ENCODE data around the gene COX20. TPM values are rescaled to one million over a fixed set of nuclear protein-coding genes. Genes with fewer than 3 reads are reported as not detected.
"Not testable (repeated sequence)": the region's sequence is repeated elsewhere in the genome, so short reads cannot be mapped to it uniquely, and the experiment has no call there.

COX20 gene, protein sequence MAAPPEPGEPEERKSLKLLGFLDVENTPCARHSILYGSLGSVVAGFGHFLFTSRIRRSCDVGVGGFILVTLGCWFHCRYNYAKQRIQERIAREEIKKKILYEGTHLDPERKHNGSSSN
- 89.2 and 101 TPM in 2 replicates for total RNA-seq (2014; rRNA removed; shearing (Covaris generic))
- polyA plus RNA-seq (2014; cell fraction: nucleus; rRNA removed): 37.8 and 60.6 TPM in 2 replicates

DNA sequence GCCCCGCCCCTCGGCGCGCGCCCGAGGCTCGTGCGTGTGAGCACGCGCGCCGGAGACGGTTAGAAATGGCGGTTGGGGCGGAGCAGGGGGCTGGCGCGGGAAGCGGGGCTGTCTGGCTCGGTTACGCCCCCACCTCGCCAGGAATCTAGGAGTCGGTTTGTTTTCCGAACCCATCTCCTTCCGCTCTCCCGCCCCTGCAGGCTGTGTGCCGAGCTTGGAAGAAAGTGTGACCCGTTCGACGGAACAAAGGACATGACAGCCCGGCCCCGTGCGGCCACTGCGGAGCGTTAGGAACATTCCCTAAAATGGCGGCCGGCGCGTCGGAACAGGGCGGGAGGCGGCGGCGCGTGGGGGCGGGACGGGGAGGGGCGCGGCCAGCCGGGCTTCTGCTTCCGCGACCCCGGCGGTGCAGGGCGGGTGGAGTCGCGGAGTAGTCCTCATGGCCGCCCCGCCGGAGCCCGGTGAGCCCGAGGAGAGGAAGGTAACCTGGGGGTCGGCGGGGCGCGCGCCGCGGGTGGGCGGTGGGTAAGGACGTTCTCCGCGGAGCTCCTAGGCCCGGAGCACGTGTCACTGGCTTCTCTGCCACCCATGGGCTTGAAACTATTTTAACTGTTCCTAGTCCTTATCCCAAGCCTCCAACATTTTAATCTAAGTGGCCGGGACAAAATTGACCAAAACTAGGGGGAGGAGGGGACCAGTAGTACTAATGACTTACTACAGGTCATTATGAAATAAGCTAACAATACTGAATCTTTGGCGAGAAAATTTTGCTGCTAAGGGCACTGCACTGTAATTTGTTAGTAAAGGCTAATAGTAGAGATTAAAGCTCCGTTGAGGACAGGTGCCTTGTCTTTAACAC, at the start of gene COX20:
COX20 (plus strand) TSS at position 383 of the 859 bp plus-strand sequence; CDS start at position 440, 57 bp downstream.
- peak; percentile 94 for DNase-seq (ENCODE audit: extremely low read depth, low read depth)

DNA sequence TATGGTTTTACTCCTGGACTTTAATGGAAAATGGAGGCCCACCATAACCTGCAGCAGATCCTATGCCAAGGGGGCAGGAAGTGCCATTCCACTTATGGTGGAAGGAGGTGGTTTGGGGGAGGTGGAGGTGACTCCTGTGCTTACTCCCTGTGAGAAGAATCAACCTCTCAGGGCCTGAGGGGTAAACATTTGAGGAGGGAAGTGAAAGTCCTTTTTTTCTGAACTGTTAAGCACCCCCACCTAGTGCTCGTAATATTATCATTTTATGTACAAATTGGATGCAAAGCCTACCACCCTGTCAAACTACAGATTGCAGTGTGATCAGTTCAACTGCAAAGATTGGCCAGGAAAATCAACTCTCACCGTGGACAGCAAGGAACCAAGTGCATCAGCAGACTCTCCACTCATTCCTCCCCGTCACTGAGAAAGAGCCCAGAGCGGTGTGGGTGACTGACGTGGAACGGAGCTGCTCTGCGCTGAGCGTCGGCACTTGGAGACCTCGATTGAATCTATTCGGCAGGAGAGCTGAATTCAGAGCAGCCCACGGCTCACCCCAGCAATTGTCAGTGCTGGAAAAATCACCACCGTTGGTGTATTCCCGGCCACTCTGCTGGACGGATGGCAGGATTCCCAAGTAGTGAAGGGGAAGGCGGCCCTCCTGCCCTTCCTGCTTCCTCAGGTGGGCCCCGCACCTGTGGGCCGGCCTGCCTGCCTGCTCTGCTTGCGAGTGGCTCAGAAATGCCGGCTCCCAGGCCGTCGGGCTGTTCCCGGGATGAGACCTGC, 46.8 kb upstream of the COX20 start:
- no peak for DNase-seq (ENCODE audit: extremely low read depth, low read depth)

DNA sequence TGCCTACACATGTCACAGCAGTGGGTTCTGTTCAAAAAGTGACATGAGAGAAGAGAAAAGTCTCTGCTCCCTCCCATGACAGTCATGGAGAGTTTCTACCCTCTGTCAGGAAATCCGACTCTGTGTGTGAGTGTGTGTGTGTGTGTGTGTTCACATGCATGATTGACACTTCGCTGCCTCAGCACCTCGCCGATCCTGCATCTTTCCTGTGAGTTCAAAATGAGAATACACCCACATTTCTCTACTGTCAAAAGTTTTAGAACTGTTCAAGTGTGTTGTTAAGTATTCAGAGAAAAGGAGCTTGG, 46.2 kb upstream of the COX20 start:
- no peak for DNase-seq (ENCODE audit: extremely low read depth, low read depth)

DNA sequence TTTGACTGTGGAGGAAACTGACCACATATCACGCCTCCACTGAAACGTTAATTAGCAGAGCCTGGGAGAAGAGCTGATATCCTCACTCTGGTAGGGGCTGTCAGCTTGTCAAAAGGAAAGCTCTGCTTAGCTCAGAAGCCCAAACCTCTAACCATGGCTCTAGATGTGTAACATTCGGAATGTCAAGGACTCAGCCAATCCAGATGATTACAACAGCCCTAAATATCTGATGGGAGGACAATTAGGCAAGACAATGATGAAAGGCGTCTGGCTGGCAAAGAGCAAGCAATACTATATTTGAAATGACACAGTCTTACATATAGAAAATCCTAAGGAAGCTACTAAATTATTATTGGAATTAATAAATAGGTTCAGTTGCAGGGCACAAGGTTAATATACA, 45.7 kb upstream of the COX20 start:
- DNase-seq (ENCODE audit: extremely low read depth, low read depth): no peak

DNA sequence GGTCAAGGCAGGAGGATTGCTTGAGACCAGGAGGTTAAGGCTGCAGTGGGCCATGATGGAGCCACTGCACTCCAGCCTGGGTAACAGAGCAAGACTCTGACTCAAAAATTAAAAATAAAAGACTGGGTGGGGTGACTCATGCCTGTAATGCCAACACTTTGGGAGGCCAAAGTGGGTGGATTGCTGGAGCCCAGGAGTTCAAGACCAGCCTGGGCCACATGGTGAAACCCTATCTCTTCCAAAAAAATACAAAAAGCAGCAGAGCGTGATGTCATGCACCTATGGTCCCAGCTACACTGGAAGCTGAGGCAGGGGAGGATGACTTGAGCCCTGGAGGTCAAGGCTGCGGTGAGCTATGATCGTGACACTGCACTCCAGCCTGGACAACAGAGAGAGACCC, 44.4 kb upstream of the COX20 start:
- no peak for DNase-seq (ENCODE audit: extremely low read depth, low read depth)

DNA sequence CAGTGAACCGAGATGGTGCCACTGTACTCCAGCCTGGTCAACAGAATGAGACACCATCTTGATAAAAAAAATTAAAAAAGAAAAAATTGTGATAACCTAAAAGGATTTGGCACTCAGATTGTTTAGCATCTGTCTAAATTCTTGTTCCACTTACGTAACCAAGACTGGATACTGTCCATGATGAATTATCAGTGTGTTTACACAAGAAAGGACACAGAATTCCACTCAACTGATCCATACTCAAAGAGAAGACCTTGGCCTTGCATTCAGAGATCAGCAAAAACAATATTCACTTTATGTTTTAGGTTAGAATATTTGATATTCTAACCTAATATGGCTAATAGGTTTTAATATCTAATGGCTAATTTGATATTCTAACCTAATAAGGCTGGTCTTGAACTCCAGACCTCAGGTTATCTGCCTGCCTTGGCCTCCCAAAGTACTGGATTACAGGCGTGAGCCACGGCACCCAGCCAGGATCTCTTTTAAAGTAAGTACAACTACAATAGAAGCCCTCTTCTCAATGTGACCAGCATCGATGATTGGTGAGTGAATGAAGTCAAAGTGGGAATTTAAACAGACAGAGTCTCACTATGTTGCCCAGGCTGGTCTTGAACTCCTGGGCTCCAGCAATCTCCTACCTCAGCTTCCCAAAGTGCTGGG, 43.1 kb upstream of the COX20 start:
- no peak for DNase-seq (ENCODE audit: extremely low read depth, low read depth)

DNA sequence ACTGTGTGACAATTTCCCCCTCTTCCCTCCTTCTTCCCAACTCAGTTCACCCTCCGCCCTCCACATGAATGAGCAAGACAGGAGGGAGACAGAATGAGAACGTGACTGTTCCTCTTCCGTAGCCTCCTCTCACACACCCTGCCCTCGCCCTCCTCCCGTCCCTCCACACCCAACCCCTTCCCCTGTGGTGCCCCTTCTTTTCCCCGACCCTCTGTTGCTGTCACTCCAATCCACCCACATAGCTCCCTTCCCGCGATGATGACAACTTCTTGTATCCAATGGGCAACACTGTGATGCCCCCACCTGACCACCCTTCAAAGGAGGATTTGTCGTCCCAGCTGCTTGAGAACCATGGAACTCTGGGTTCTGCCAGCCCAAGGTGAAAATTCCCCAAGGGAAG, 41.4 kb upstream of the COX20 start:
- DNase-seq (ENCODE audit: extremely low read depth, low read depth): no peak

DNA sequence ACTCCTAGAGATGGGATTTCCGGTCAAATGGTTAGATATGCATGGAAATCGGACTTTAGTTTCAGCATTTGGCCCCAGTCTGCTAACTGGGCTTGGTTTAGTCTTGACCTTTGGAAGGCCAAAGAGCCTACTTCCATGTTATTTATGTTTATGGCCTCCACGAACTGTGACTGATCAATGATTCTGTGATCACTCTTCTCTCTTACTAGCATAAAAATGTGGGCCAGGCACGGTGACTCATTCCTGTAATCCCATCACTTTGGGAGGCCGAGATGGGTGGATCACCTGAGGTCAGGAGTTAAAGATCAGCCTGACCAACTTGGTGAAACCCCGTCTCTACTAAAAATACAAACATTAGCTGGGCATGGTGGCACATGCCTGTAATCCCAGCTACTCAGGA, 40.9 kb upstream of the COX20 start:
- DNase-seq (ENCODE audit: extremely low read depth, low read depth): not testable (repeated sequence)

DNA sequence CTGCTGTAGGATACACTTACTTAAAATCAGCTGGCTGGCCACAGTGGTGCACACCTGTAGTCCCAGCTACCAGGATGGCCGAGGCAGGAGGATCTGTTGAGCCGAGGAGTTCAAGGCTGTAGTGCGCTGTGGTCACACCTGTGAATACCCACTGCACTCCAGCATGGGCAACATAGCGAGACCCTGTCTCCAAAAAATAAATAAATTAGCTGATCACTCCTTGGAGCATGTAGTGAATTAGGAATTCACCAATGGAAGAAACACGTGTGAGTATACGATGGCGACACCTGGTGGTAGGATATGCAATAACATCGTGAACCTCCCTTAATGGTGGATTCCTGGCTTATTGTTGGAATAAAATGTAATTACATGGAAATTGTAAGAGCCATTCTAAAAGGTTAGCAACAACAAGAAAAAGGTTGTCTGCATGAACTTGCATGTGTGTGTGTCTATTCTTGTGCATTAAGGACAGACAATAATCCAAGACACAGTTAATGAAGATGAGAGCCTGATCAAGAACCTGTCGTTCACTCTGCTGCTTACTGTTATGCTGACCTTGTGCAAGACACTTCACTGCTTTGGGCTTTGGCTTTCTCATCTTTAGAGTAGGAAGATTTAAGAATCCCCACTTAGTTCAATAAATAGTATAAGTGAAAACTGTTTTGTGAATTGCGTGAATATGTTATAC, 38.6 kb upstream of the COX20 start:
- peak; percentile 69 for DNase-seq (ENCODE audit: extremely low read depth, low read depth)

DNA sequence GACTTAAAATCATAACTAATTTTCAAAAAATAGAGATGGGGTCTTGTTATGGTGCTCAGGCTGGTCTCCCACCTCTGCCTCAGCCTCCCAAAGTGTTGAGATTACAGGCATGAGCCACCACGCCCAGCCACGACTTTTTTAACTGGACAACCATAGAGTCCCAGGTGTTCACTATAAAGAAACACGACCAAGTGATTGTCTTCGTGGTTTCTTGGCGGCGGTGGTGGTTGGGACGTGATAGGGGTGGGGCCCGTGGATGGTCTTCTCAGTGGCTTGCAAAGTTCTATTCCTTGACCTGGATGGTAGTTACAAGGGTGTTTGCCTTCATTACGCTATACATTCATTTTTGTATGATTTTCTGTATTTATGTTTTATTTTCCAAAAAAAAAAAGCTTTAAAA, 34.6 kb upstream of the COX20 start:
- DNase-seq (ENCODE audit: extremely low read depth, low read depth): no peak

DNA sequence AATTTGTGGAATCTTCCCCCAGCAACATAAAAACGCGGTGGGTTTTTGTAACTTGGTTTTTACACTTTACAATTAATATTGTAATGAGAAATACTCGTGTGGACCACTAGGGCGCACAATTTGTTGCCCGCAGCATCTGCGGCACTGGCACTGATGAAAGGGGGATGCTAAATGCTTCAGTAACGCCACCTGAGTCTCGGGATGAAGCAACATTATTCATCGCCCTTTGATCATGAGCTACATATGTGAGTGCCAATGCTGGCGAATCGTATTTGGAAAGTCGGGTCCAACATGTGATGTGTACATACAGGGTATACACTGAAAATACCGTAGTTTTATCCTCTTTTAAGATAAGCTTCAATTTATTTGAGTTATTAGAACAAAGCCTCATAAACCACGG, 34.2 kb upstream of the COX20 start:
- peak; percentile 37 for DNase-seq (ENCODE audit: extremely low read depth, low read depth)

DNA sequence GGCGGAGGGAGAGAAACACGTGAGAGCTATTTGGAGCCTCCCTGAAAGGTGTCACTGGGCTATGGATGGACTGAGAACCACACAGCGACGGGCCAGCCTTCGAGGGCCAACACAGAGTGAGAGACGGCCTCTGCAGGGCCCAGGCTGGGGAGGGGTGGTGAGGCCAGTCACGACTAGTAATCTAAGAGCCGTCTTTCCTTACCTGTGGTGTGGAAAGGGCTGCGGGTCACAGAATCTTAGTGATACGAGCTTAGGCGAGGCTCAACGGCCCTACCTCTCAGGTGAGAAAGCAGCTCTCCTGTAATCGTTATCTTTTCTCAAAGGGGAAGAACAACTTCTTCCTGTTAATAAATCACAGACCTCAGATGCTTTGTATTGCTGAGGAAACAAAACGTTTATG, 33.4 kb upstream of the COX20 start:
- no peak for DNase-seq (ENCODE audit: extremely low read depth, low read depth)

DNA sequence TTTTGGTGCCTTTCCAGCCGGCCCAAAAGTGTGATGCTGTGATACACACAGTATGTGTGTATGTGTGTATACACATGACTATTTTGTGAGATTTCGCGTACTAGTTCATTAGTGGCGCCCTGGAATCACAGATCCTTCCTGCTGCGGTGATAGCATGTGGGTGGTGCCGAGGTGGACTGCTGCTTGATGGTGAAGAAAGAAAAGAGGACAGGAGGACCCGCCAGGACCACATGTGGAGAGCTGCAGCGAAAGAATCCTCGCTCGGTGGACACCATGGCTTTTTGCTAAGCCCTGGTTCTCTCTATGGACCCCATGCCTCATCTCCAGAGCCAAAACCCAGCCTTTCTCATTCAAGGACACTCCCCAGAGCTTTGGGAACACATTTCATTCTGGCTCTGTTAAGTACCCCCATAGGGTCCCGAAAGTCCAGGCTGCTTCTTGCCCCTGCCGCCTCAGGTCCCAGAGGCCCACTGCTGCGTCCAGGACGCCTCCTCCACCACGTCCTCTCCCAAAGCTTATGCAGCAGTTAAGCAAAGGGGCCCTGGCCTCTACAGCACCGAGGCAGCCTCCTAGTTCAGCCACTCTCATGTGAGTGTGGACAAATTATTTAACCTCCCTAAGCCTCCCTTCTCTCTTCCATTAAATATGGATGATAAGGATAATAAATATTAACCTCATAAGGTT, 32.8 kb upstream of the COX20 start:
- DNase-seq (ENCODE audit: extremely low read depth, low read depth): no peak

DNA sequence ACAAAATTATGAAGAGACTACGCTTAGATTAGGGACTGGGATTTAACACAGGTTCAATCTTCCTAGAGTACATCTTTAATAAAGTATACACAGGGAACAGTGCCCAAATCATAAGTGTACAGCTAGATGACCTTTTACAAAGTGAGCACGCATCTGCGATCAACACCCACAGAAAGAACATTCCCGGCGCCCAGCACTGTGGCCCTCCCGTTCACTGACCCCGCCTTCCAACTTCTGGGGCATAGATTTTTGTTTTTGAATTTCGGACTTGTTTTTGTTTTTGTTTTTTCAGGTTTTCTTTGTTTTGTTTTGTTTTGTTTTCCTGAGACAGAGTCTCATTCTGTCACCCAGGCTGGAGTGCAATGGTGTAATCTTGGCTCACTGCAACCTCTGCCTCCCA, 30.6 kb upstream of the COX20 start:
- DNase-seq (ENCODE audit: extremely low read depth, low read depth): no peak

DNA sequence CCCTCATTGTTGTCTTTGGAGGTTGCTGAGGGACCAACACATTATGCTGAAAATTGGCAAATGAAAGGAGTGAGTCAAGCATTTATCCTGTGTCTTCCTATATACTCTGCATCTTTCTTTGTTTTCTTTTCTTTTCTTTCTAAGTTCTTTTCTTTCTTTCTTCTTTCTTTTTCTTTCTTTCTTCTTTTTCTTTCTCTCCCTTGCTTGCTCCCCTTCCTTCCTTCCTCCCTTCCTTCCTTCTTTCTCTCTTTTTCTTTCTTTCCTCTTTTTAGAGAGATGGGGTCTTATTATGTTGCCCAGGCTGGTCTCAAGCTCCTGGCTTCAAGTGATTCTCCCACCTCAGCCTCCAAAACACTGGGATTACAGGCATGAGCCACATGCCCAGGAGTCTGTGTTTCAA, 28.3 kb upstream of the COX20 start:
- no peak for DNase-seq (ENCODE audit: extremely low read depth, low read depth)

DNA sequence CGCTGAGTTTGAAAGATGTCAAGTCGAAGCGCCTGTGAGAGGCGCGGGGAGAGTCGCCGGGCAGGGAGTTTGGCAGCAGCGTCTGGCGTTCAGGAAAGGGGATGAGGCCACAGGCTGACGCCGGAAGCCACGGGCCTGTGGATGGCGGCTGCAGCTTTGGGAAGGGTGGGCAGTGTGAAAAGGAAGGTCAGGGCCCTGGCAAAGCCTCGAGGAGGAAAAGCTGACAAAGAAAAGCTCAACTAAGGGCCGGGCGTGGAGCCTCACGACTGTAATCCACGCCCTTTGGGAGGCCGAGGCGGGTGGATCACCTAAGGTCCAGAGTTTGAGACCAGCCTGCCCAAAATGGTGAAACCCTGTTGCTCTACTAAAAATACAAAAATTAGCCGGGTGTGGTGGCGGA, 25.2 kb upstream of the COX20 start:
- no peak for DNase-seq (ENCODE audit: extremely low read depth, low read depth)

DNA sequence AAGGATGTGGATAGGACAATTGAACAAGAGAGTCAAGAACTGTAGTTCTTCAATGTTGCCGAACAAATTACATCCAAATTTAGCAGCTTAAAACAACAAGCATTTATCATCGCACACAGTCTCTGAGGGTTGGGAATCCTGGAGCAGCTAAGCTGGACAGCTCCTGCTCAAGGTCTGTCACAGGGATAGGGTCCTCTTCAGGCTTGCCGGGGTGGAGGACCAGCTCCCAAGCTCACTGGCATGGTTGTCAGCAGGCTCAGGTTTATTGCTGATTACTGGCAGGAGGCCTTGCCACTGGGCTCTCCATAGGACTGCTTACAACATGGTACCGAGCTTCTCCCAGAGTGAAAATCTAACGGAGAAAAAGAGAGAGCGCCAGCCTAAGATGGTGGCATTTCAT, 22.1 kb upstream of the COX20 start:
- DNase-seq (ENCODE audit: extremely low read depth, low read depth): no peak

DNA sequence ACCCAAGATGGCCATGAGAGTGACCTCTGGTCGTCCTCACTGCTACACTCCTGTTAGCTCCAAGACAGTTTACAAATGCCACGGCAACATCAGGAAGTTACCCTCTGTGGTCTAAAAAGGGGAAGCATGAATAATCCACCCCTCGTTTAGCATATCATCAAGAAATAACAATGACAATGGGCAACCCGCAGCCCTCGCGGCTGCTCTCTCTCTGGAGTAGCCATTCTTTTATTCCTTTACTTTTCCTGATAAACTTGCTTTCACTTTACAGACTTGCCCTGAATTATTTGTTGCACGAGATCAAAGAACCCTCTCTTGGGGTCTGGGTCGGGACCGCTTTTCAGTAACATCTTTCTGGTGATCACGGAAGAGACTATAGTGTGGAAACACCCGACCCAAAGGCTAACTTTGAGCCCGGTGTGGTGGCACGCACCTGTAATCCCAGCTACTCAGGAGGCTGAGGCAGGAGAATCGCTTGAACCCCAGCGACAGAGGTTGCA, 19.8 kb upstream of the COX20 start:
- no peak for DNase-seq (ENCODE audit: extremely low read depth, low read depth)

DNA sequence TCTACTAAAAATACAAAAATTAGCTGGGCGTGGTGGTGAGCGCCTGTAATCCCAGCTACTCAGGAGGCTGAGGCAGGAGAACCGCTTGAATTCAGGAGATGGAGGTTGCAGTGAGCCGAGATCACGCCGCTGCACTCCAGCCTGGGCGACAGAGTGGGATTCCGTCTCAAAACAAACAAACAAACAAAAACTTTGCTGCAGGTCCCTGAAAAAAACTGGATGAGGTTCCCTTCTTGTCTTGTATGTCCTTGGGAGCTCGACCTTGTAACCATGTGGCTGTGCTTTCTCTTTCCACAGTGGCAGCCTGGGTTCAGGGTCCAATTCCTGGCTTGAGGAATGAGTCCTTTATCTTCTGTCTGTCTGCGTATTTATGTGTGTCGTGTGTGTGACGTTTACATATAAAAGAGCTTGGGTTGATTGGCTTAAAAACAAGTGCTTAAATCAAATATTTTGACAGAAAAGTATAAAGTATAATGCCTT, 18.0 kb upstream of the COX20 start:
- DNase-seq (ENCODE audit: extremely low read depth, low read depth): no peak

DNA sequence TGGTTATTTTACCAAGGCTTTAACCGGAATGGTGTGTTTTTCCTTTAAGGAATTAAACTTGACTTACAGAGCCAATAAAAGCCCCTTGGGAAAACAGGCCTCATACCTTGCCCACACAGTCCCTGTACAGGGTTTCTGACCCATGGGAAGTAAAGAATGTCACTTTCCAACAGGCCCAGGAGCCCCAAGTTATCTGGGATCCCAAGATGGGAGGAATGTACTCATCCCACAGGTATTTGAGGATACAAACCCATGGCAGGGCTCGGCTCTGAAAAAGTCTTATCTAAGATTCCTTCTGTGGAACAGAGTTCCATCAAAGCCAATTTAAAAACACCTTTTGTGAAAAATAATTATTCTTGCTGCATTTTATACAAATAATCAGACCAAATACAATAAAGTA, 15.3 kb upstream of the COX20 start:
- no peak for DNase-seq (ENCODE audit: extremely low read depth, low read depth)
